ENCODE measurements around the gene LRP6.
"Not testable (repeated sequence)": the region's sequence is repeated elsewhere in the genome, so short reads cannot be mapped to it uniquely, and the experiment has no call there.

Gene LRP6

GRCh38 chr12:12266873-12267741, at the start of gene LRP6:
LRP6 (minus strand) TSS chr12:12267044; CDS start chr12:12266735, 309 bp downstream.
- peak; percentile 73 to 92 for DNase-seq

DNA sequence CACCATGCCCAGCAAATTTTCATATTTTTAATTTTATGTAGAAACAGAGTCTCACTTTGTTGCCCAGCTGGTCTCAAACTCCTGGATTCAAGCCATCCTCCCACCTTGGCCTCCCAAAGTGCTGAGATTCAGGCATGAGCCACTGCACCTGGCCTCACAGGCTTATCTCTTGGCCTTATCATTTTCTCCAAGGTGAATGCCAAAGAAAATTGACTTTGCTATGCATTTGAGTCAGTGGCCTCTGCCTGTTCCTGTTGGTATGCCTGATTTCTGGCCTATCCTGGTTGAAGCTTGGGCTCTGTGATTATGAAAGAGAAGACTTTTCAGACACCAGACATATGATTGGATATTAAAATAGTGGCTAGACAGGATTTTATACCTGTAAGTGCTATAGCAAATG, 49.0 kb upstream of the LRP6 start:
- no peak for DNase-seq

GRCh38 chr12:12310695-12311094, 43.9 kb upstream of the LRP6 start:
- DNase-seq: not testable (repeated sequence)

DNA sequence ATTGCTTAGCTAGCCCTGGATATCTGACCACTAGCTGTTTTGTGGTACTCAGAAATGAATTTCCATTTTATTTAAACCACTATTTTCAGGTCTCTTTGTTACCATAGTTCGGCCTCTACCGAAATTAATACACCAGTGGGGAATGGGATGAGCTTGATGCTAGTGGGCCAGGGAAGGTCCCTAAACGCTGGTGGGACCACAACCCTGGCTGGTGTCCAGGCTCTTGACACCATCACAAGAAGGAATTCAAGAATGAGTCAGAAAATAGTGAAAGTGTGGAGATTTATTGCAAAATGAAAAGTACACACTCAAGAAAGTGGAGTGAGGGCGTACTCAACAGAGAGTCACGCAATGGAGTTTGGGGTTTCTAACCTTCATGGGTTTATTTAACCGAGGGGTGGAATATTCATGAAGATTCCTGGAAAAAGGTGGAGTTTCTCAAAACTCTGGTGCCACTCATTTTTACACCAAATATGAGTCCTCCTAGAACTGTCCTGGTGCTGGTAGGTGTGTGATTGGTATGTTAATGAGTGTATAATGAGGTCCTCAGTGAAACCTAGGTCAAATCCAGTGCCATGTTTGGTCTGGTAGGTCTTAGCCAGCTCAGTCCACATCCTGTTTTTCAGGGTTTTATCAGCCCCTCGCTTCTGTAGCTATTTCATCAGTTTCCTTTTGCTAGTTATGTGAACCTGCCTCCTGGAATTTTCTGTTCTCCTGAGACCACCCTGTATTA, 38.9 kb upstream of the LRP6 start:
- DNase-seq: no peak

DNA sequence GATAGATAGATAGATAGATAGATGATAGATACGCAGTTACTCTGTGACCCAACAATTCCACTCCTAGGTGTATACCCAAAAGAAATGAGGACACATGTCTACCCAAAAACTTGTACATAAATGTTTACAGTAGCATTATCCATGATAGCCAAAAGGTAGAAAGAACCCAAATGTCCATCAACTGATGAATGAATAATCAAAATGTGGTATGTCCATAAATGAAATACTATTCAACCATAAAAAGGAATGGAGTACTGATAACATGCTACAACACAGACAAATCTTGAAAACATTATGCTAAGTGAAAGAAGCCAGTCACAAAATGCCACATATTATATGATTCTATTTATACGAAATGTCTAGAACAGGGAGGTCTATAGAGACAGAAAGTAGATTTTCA, 36.1 kb upstream of the LRP6 start:
- DNase-seq: no peak

- no peak for DNase-seq
Measured at GRCh38 chr12:12301122-12301521, 34.3 kb upstream of the LRP6 start.

DNA sequence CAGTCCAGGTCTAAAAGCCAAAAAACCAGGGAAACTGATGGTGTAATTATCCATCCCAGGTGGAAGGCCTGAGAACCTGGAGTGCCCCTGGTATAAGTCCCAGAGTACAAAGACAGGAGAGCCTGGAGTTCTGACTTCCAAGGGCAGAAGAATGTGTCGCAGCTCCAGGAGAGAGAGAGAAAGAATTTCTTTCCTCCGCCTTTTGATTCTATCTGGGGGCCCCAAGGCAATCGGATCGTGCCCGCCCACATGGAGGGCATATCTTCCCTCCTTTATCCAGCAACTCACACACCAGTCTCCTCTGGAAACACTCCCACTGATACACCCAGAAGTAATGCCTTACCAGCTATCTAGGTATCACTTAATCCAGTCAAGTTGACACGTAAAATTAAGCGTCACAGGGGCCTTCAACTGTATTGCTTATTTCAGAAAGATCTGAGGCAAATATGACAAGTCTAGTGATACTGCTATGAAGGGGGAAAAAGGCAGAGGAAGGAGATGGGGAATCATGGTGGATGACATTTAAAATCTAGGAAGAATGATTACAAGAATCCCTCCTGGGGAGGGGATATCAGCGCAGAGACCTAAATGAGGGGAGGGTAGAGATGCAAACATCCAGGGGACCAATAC, 30.5 kb upstream of the LRP6 start:
- DNase-seq: no peak

- DNase-seq: no peak
Measured at GRCh38 chr12:12294215-12295005, 27.6 kb upstream of the LRP6 start.

- DNase-seq: no peak
Measured at GRCh38 chr12:12290206-12290605, 23.4 kb upstream of the LRP6 start.

- DNase-seq: no peak
Measured at GRCh38 chr12:12286441-12286840, 19.6 kb upstream of the LRP6 start.

DNA sequence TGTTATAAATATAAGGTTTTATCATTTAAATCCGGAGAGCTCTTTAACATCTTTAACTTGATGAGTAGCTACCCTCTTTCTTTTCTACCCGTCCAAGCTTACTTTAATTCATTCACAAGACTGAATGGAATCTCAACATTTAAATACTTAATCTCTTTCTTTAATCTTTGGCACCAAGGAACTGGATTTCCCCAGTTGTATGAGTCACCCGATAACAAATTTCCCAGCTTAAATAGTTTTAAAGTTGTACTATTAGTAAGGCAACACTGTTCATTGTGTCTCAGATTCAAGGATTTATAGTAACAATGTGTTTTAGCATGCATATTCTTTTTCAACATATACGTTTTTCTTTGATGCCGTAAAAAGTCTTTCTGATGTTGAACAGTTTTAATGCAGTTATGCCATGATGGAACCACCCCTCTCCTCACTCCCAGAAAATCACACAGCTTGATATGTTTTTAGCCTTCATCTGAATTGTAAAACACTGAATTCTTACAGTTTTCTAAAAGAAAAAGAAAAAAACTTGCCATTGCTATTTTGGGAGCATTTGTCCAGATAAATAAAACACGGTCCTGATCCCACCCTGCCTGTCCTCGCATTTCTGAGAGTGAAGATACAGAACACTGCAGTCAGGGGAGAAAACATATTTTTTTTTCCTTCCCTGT, 16.0 kb upstream of the LRP6 start:
- peak in 1 of 2 experiments; percentile 22 for DNase-seq

- DNase-seq: no peak
Measured at GRCh38 chr12:12282202-12282601, 15.4 kb upstream of the LRP6 start.

GRCh38 chr12:12281134-12281533, 14.3 kb upstream of the LRP6 start:
- DNase-seq: no peak

DNA sequence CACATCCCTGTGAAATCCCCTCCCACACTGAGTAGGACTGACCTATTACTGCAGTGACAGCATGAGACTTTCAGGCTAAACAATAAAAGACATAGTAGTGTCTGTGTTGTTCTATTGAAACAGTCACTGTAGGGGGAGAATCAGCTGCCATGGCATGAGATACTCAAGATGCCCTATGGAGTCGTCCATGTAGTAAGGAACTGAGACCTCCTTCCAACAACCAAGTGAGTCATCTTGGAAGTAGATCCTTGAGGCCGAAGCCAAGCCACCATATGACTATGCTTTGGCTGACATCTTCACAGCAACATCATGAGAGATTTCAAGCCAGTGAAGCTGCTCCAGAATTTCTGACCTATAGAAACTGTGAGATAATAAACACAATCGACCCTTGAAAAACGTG, 12.1 kb upstream of the LRP6 start:
- no peak for DNase-seq

DNA sequence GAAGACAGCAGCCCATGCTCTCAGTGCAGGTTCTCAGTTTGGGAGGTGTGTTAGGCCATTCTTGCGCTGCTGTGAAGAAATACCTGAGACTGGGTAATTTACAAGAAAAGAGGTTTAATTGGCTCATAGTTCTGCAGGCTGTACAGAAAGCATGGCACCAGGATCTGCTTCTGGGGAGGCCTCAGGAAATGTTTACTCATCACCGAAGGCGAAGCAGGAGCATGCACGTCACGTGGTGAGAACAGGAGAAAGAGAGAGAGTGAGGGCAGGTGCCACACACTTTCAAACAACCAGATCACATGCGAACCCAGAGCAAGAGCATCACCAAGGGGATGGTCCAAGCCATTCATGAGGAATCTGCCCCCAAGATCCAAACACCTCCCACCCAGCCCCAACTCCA, 9.0 kb upstream of the LRP6 start:
- DNase-seq: no peak

DNA sequence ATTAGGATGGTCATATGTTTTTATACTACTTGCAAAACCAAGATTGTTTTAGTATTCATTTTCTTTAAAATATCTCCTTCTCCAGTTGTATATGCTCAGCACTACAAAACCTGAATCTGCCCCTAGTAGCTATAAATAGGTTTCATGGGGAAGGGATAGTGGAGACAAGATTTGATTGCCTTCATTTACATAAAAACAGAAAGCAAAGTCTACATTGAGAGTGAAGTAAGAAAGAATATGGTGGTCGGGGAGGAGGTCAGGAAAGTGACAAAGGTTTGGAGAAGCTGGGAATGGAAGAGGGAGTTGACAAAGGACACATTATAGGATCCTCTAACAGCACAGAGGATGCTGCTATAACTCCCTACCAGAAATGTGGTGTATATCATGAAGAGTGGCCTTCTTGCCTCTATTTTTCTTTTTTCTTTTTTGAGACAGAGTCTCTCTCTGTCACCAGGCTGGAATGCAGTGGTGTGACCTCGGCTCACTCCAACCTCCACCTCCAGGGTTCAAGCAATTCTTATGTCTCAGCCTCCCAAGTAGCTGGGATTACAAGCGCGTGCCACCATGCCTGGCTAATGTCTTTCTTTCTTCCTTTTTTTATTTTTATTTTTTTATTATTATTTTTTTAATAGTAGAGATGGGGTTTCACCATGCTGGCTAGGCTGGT, 6.6 kb upstream of the LRP6 start:
- no peak for DNase-seq

GRCh38 chr12:12272869-12273268, 6.0 kb upstream of the LRP6 start:
- no peak for DNase-seq

- no peak for DNase-seq
Measured at GRCh38 chr12:12270226-12270625, 3.4 kb upstream of the LRP6 start.

DNA sequence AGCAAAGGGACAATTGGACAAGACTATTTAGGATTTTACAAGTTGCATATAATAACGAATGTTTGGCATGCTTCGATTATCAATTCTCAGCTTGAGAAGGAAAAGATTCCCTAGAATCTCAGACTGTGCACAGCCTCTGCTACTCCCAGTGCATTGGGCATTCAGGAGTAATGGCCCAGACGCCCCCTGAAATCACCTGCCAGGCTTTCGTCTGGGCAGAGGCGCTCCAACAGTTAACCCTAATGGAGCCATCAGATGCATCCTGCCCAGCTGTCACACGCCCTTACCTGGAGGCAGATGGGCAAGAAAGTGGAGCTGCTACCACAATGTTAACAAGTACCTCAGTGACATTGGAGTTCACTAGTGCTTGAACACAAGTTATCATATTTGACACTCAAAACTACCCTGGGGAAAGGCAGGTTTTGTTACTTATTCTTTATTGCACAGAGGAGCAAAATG, 927 bp upstream of the LRP6 start:
- no peak for DNase-seq

GRCh38 chr12:12266389-12266872, 413 bp downstream of the LRP6 start:
- DNase-seq: no peak

- no peak for DNase-seq
Measured at GRCh38 chr12:12265571-12266388, 1.1 kb downstream of the LRP6 start.

Data from SW 1271 (cell line).